OCI-LY1 (cell line): ENCODE results near the gene PARVG.

Source experiments
- H2AFZ ChIP-seq: fragments of 200-600 bp; sonication (generic), shearing (Covaris generic); 2 replicates; pipeline ENCODE4 v1.6.0; 2014; ENCODE audit warnings: antibody characterized with exemption, mild to moderate bottlenecking, low read length
- H3F3A ChIP-seq: fragments of 200-600 bp; sonication (generic), shearing (Covaris generic); 2 replicates; pipeline ENCODE4 v1.6.0; 2014; ENCODE audit warnings: mild to moderate bottlenecking, antibody characterized with exemption, low read length, moderate library complexity; ENCODE audit not compliant: insufficient read depth
- H3K27ac ChIP-seq: fragments of 200-600 bp; sonication (generic); 2 replicates; pipeline ENCODE4 v1.5.1; 2014; ENCODE audit warnings: low read length, mixed run types, mild to moderate bottlenecking, low read depth; ENCODE audit not compliant: poor library complexity, severe bottlenecking
- H3K27me3 ChIP-seq: fragments of 200-600 bp; sonication (generic); 2 replicates; pipeline ENCODE4 v1.6.0; 2014; ENCODE audit warnings: antibody characterized with exemption, mild to moderate bottlenecking, low read length, moderate library complexity; ENCODE audit not compliant: insufficient read depth
- H3K36me3 ChIP-seq: fragments of 200-600 bp; sonication (generic); 2 replicates; pipeline ENCODE4 v1.6.1; 2014; ENCODE audit warnings: mild to moderate bottlenecking, antibody characterized with exemption, low read length, moderate library complexity, mixed read lengths; ENCODE audit not compliant: insufficient read depth
- H3K4me1 ChIP-seq: fragments of 200-600 bp; sonication (generic); 2 replicates; pipeline ENCODE4 v1.5.1; 2014; ENCODE audit warnings: mild to moderate bottlenecking, low read length, moderate library complexity; ENCODE audit not compliant: insufficient read depth, severe bottlenecking
- H3K4me2 ChIP-seq: fragments of 200-600 bp; sonication (generic), shearing (Covaris generic); 2 replicates; pipeline ENCODE4 v1.6.1; 2014; ENCODE audit warnings: low read length
- H3K4me3 ChIP-seq: fragments of 200-600 bp; sonication (generic); 2 replicates; pipeline ENCODE4 v1.5.1; 2014; ENCODE audit warnings: low read length, low read depth, mild to moderate bottlenecking, mixed read lengths; ENCODE audit not compliant: poor library complexity, severe bottlenecking
- H3K79me2 ChIP-seq: fragments of 200-600 bp; shearing (Covaris generic); 2 replicates; pipeline ENCODE4 v1.6.1; 2016; ENCODE audit warnings: mixed run types, low read length, mixed read lengths; ENCODE audit not compliant: insufficient read depth
- H3K9ac ChIP-seq: fragments of 200-600 bp; sonication (generic), shearing (Covaris generic); 2 replicates; pipeline ENCODE4 v1.6.1; 2014; ENCODE audit warnings: mild to moderate bottlenecking, low read length, mixed read lengths
- H3K9me2 ChIP-seq: fragments of 200-600 bp; sonication (generic), shearing (Covaris generic); 2 replicates; pipeline ENCODE4 v1.6.1; 2014; ENCODE audit warnings: low read depth, mild to moderate bottlenecking, low read length, mixed read lengths
- H3K9me3 ChIP-seq: fragments of 200-600 bp; shearing (Covaris generic); 2 replicates; pipeline ENCODE4 v1.6.1; 2014; ENCODE audit warnings: low read length, mixed read lengths
- H4K20me1 ChIP-seq: fragments of 200-600 bp; sonication (generic), shearing (Covaris generic); 2 replicates; pipeline ENCODE4 v1.6.0; 2016; ENCODE audit warnings: mild to moderate bottlenecking, low read length; ENCODE audit not compliant: insufficient read depth
- CTCF ChIP-seq: fragments of 200-600 bp; sonication (generic), shearing (Covaris generic); IDR thresholded peaks from 2 replicates; pipeline ENCODE4 v1.5.1; 2017; ENCODE audit warnings: mild to moderate bottlenecking, antibody characterized with exemption, low read length, moderate library complexity, mixed read lengths
- EZH2 ChIP-seq: fragments of 200-600 bp; sonication (generic), shearing (Covaris generic); IDR thresholded peaks from 2 replicates; pipeline ENCODE4 v1.8.0; 2017; ENCODE audit warnings: borderline replicate concordance, mixed run types, mild to moderate bottlenecking, antibody characterized with exemption, low read length, moderate library complexity, mixed read lengths

PARVG gene

DNA sequence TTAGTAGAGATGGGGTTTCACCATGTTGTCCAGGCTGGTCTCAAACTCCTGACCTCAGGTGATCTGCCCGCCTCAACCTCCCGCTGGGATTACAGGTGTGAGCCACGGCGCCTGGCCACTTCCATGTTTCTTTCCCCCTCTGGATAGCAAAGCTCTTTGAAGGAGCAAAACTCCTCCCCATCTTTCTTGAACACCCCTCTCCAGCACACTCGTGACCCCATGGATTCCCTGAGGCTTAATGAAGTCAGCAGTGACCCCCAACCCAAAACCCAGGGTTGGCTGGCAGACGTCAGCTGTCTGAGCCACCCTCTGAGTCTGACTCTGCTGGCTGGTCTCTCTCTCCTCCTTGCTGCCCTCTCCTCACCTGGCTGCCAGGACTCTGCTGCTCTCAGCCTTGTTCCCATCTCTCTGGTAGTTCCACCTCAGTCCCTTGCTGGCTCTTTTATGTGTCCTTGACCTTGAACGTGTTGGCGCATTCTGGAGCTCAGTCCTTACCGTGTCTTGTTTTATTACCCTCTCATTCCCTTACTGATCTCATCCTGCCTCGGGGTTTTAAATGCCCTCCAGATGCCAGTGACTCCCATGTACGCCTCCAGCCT is 44.5 kb downstream of the PARVG start:
- no peaks in the 10 kb centered on the region for H3K79me2 ChIP-seq
- H3K9me3 ChIP-seq, result no peaks in the 10 kb centered on the region
- no peak for TF ChIP-seq CTCF
- no peak for TF ChIP-seq EZH2
- no peak overlapping the region for H3K27ac ChIP-seq
- H3K4me3 ChIP-seq, result no peak overlapping the region
- H3F3A ChIP-seq, result no peaks in the 10 kb centered on the region
- H3K9ac ChIP-seq, result no peak overlapping the region
- H3K4me2 ChIP-seq, result no peak overlapping the region
- H3K27me3 ChIP-seq, result no peaks in the 10 kb centered on the region
- H2AFZ ChIP-seq, result no peak overlapping the region
- H3K9me2 ChIP-seq, result no peaks in the 10 kb centered on the region
- H4K20me1 ChIP-seq, result no peaks in the 10 kb centered on the region
- H3K36me3 ChIP-seq, result no peaks in the 10 kb centered on the region
- no peaks in the 10 kb centered on the region for H3K4me1 ChIP-seq

DNA sequence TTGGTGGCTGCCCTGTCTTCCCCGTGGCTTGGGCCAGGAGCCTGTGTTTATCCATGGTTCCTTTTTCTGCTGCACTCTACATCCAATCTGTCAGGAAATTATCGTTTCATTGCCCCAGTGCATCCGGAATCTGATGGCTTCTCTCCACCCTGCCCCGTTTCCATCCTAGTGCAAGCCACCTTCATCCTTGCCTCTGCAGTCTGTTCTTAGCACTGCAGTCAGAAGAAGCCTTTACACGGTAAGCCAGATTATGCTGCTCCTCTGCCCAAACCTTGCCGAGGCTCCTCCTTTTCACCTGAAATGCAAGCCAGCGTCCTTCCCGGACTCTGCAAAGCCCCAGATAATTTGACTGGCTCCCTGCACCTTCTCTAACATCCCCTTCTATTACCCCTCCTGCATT is 45.1 kb downstream of the PARVG start:
- Histone ChIP-seq H3K9ac (no peak overlapping the region), H3K9me3 (no peaks in the 10 kb centered on the region), H3K27ac (no peak overlapping the region), H4K20me1 (no peaks in the 10 kb centered on the region), H3K9me2 (no peaks in the 10 kb centered on the region), H3K27me3 (no peaks in the 10 kb centered on the region), H3K79me2 (no peaks in the 10 kb centered on the region), H3K4me3 (no peak overlapping the region), H3K4me1 (no peaks in the 10 kb centered on the region), H3F3A (no peaks in the 10 kb centered on the region), H3K4me2 (no peak overlapping the region), H2AFZ (no peak overlapping the region), H3K36me3 (no peaks in the 10 kb centered on the region)
- TF ChIP-seq CTCF, result no peak
- no peak for TF ChIP-seq EZH2

- H3K9me3 ChIP-seq, result no peaks in the 10 kb centered on the region
- H3K4me2 ChIP-seq, result no peak overlapping the region
- no peaks in the 10 kb centered on the region for H3K27me3 ChIP-seq
- no peak for TF ChIP-seq CTCF
- TF ChIP-seq EZH2, result no peak
- no peaks in the 10 kb centered on the region for H3K79me2 ChIP-seq
- H3K36me3 ChIP-seq, result no peaks in the 10 kb centered on the region
- H3K9ac ChIP-seq, result no peak overlapping the region
- no peaks in the 10 kb centered on the region for H3K9me2 ChIP-seq
- H3K4me1 ChIP-seq, result no peaks in the 10 kb centered on the region
- no peaks in the 10 kb centered on the region for H4K20me1 ChIP-seq
- no peak overlapping the region for H3K27ac ChIP-seq
- H3F3A ChIP-seq, result no peaks in the 10 kb centered on the region
- no peak overlapping the region for H3K4me3 ChIP-seq
- H2AFZ ChIP-seq, result no peak overlapping the region
Measured at GRCh38 chr22:44229331-44229730, 48.6 kb downstream of the PARVG start.
